H1 (cell line): Measurements from ENCODE around the gene TGM4. TPM values are rescaled to one million over a fixed set of nuclear protein-coding genes. Genes with fewer than 3 reads are reported as not detected.

ENCODE experiments used
- CTCF ChIA-PET: fragments of 300-600 bp; sonication (Branson Sonifier 250); formaldehyde crosslinking; loops from one replicate; lab custom pipeline; 2021; ENCODE audit not compliant: partially characterized antibody; lab: Charles Lee
- POLR2A ChIA-PET: fragments of 300-600 bp; sonication (Branson Sonifier 250); formaldehyde crosslinking; loops from one replicate; lab custom pipeline; 2021; ENCODE audit warnings: inconsistent platforms; ENCODE audit not compliant: partially characterized antibody; lab: Charles Lee
- DNase-seq, 2 experiments: peaks; one replicate each; pipeline versions ENCODE4 v3.0.0 to v3.0.0-alpha.2; 2010 to 2022; ENCODE audit warnings: low spot score in 2 of 2, low read depth in 1 of 2, mixed read lengths in 1 of 2
- FAIRE-seq: peaks from 2 replicates; lab custom pipeline; 2011; peaks lifted over from hg19 to GRCh38; lab: Jason Lieb, UNC
- H2AFZ ChIP-seq: 2 replicates; pipeline ENCODE4 v1.8.1; 2012; ENCODE audit warnings: low read length, inconsistent platforms
- H2AK5ac ChIP-seq: 2 replicates; pipeline ENCODE4 v1.6.1; 2013; ENCODE audit warnings: low read depth, low read length
- H2BK120ac ChIP-seq: replicated peaks from 2 replicates; pipeline ENCODE3; 2013; ENCODE audit warnings: low read depth, low read length, inconsistent platforms
- H2BK12ac ChIP-seq: 2 replicates; pipeline ENCODE4 v1.6.1; 2013; ENCODE audit warnings: low read depth, low read length
- H2BK15ac ChIP-seq: 2 replicates; pipeline ENCODE4 v1.6.1; 2013; ENCODE audit warnings: low read length
- H2BK20ac ChIP-seq: 2 replicates; pipeline ENCODE4 v1.6.1; 2013; ENCODE audit warnings: low read length
- H2BK5ac ChIP-seq: 2 replicates; pipeline ENCODE4 v1.6.1; 2013; ENCODE audit warnings: low read depth, low read length
- H3K14ac ChIP-seq: 2 replicates; pipeline ENCODE4 v1.6.1; 2013; ENCODE audit warnings: inconsistent platforms; ENCODE audit not compliant: insufficient read length
- H3K18ac ChIP-seq: 2 replicates; pipeline ENCODE4 v1.6.1; 2013; ENCODE audit warnings: low read length; ENCODE audit errors: extremely low read depth
- H3K23ac ChIP-seq: 2 replicates; pipeline ENCODE4 v1.6.1; 2013; ENCODE audit warnings: inconsistent platforms; ENCODE audit not compliant: insufficient read length
- H3K23me2 ChIP-seq: 2 replicates; pipeline ENCODE4 v1.6.1; 2013; ENCODE audit warnings: low read depth, low read length
- H3K27ac ChIP-seq: 2 replicates; pipeline ENCODE4 v1.6.1; 2011; ENCODE audit warnings: low read depth, low read length, inconsistent platforms
- H3K27me3 ChIP-seq, 4 experiments: replicated peaks in 1 of 4; 1 replicate in 1 of 4; 2 replicates in 3 of 4; pipeline versions ENCODE4 v1.6.1 to v1.8.1; 2011 to 2013; ENCODE audit warnings: low read length in 3 of 4, mild to moderate bottlenecking in 3 of 4, inconsistent platforms in 2 of 4, mixed read lengths in 2 of 4, moderate library complexity in 1 of 4; ENCODE audit not compliant: control insufficient read depth in 3 of 4, insufficient read depth in 3 of 4; ENCODE audit errors: extremely low read depth in 1 of 4
- H3K36me3 ChIP-seq, 4 experiments: 2 replicates each; pipeline versions ENCODE4 v1.6.1 to v1.8.1; 2011 to 2013; ENCODE audit warnings: mild to moderate bottlenecking in 4 of 4, low read length in 3 of 4, moderate library complexity in 2 of 4, control low read depth in 1 of 4, inconsistent platforms in 1 of 4; ENCODE audit not compliant: insufficient read depth in 4 of 4, control insufficient read depth in 2 of 4
- H3K4ac ChIP-seq: replicated peaks from 2 replicates; pipeline ENCODE3; 2013; ENCODE audit warnings: low read length, low read depth, mixed read lengths, inconsistent platforms; ENCODE audit not compliant: insufficient read length
- H3K4me1 ChIP-seq, 4 experiments: replicated peaks in 1 of 4; 1 replicate in 1 of 4; 2 replicates in 3 of 4; pipeline versions ENCODE4 v1.6.1 to v1.8.1; 2011 to 2013; ENCODE audit warnings: low read length in 3 of 4, inconsistent platforms in 2 of 4, mixed read lengths in 1 of 4; ENCODE audit not compliant: insufficient read depth in 4 of 4, control insufficient read depth in 3 of 4
- H3K4me2 ChIP-seq, 2 experiments: 2 replicates each; pipeline versions ENCODE4 v1.6.1 to v1.8.1; 2011 to 2013; ENCODE audit warnings: low read depth in 2 of 2, low read length in 2 of 2, control low read depth in 1 of 2, inconsistent platforms in 1 of 2, mild to moderate bottlenecking in 1 of 2; ENCODE audit not compliant: insufficient read depth in 1 of 2
- H3K4me3 ChIP-seq, 4 experiments: fragments of 200-600, 300-600 bp in 1 of 4; sonication (generic), shearing (Covaris generic), sonication (Bioruptor Twin) in 1 of 4; 2 replicates each; pipeline versions ENCODE4 v1.5.1 to v1.8.1; 2011 to 2016; ENCODE audit warnings: low read length in 4 of 4, low read depth in 3 of 4, control low read depth in 2 of 4, inconsistent platforms in 2 of 4, mild to moderate bottlenecking in 2 of 4, mixed read lengths in 1 of 4, moderate library complexity in 1 of 4; ENCODE audit not compliant: insufficient read depth in 2 of 4; ENCODE audit errors: extremely low read depth in 1 of 4
- H3K56ac ChIP-seq: replicated peaks from 2 replicates; pipeline ENCODE3; 2013; ENCODE audit warnings: low read depth, mild to moderate bottlenecking, mixed read lengths, low read length, inconsistent platforms; ENCODE audit not compliant: insufficient read length
- H3K79me1 ChIP-seq: 2 replicates; pipeline ENCODE4 v1.6.1; 2013; ENCODE audit warnings: low read depth, low read length, control low read depth
- H3K79me2 ChIP-seq, 2 experiments: 2 replicates each; pipeline versions ENCODE4 v1.6.1 to v1.8.1; 2012 to 2013; ENCODE audit warnings: low read length in 2 of 2, mild to moderate bottlenecking in 2 of 2, inconsistent platforms in 1 of 2; ENCODE audit not compliant: insufficient read depth in 2 of 2, control insufficient read depth in 1 of 2
- H3K9ac ChIP-seq, 4 experiments: replicated peaks in 1 of 4; 1 replicate in 1 of 4; 2 replicates in 3 of 4; pipeline versions ENCODE4 v1.6.1 to v1.8.1; 2011 to 2013; ENCODE audit warnings: low read depth in 3 of 4, low read length in 3 of 4, control low read depth in 2 of 4, mild to moderate bottlenecking in 2 of 4, moderate library complexity in 2 of 4, inconsistent platforms in 1 of 4; ENCODE audit errors: extremely low read depth in 1 of 4
- H3K9me3 ChIP-seq, 2 experiments: 2 replicates each; pipeline versions ENCODE4 v1.6.1 to v1.8.1; 2012 to 2013; ENCODE audit warnings: mild to moderate bottlenecking in 2 of 2, moderate library complexity in 2 of 2, control low read depth in 1 of 2, inconsistent platforms in 1 of 2, low read depth in 1 of 2, low read length in 1 of 2, mixed read lengths in 1 of 2; ENCODE audit not compliant: insufficient read depth in 2 of 2
- H4K20me1 ChIP-seq, 2 experiments: replicated peaks in 1 of 2; 2 replicates each; pipeline versions ENCODE3 to v1.8.1; 2011 to 2013; ENCODE audit warnings: inconsistent platforms in 2 of 2, low read length in 2 of 2, mild to moderate bottlenecking in 1 of 2; ENCODE audit not compliant: insufficient read depth in 2 of 2, control insufficient read depth in 1 of 2
- H4K5ac ChIP-seq: 2 replicates; pipeline ENCODE4 v1.6.1; 2013; ENCODE audit warnings: low read length, low read depth, mixed read lengths, inconsistent platforms; ENCODE audit not compliant: insufficient read length
- H4K8ac ChIP-seq: 2 replicates; pipeline ENCODE4 v1.8.0; 2013; ENCODE audit warnings: mild to moderate bottlenecking, moderate library complexity, low read length, inconsistent platforms; ENCODE audit not compliant: insufficient read depth; ENCODE audit errors: extremely low read depth
- H4K91ac ChIP-seq: replicated peaks from 2 replicates; pipeline ENCODE3; 2013; ENCODE audit warnings: low read length, mixed read lengths, inconsistent platforms; ENCODE audit not compliant: insufficient read length
- ASH2L ChIP-seq: fragments of 200-600, 300-600 bp; sonication (generic); IDR thresholded peaks from one replicate; pipeline ENCODE4 v1.7.1; 2017; ENCODE audit warnings: low read length
- EP300 ChIP-seq, 2 experiments: IDR thresholded peaks; 1 replicate in 1 of 2; 2 replicates in 1 of 2; pipeline ENCODE4 v1.6.1; 2011 to 2012; ENCODE audit warnings: low read depth in 2 of 2, low read length in 2 of 2, mild to moderate bottlenecking in 2 of 2, borderline replicate concordance in 1 of 2, inconsistent platforms in 1 of 2, moderate library complexity in 1 of 2
- HDAC6 ChIP-seq: IDR thresholded peaks from one replicate; pipeline ENCODE4 v1.7.1; 2012; ENCODE audit warnings: low read depth, mild to moderate bottlenecking, inconsistent platforms, low read length, moderate library complexity
- NANOG ChIP-seq: IDR thresholded peaks from 2 replicates; pipeline ENCODE4 v1.6.1; 2011; ENCODE audit warnings: low read length, low read depth, mild to moderate bottlenecking, inconsistent platforms; ENCODE audit not compliant: insufficient read depth, poor library complexity, severe bottlenecking
- POU5F1 ChIP-seq: IDR thresholded peaks from 2 replicates; pipeline ENCODE4 v1.6.1; 2011; ENCODE audit warnings: low read depth, mild to moderate bottlenecking, low read length, moderate library complexity
- RBBP5 ChIP-seq: IDR thresholded peaks from 2 replicates; pipeline ENCODE4 v1.7.1; 2012; ENCODE audit warnings: low read depth, mild to moderate bottlenecking, inconsistent platforms, low read length, moderate library complexity, borderline replicate concordance
- RXRA ChIP-seq: IDR thresholded peaks from 2 replicates; pipeline ENCODE4 v1.6.1; 2011; ENCODE audit warnings: low read depth, mild to moderate bottlenecking, low read length, moderate library complexity; ENCODE audit not compliant: insufficient read depth
- SIN3A ChIP-seq, 2 experiments: IDR thresholded peaks in 1 of 2; conservative IDR thresholded peaks in 1 of 2; 2 replicates each; pipeline ENCODE4 v1.6.1; 2011 to 2012; ENCODE audit warnings: low read length in 2 of 2, improper control_type of control experiment in 1 of 2, low read depth in 1 of 2, mild to moderate bottlenecking in 1 of 2
- SIX5 ChIP-seq: IDR thresholded peaks from 2 replicates; pipeline ENCODE4 v1.6.1; 2011; ENCODE audit warnings: mild to moderate bottlenecking, low read depth, low read length
- TAF7 ChIP-seq: optimal IDR thresholded peaks from 2 replicates; pipeline ENCODE3; 2011; ENCODE audit warnings: low read depth, mild to moderate bottlenecking, inconsistent platforms, low read length, moderate library complexity, borderline replicate concordance
- TBP ChIP-seq: IDR thresholded peaks from 2 replicates; pipeline ENCODE4 v1.6.1; 2011; ENCODE audit warnings: low read depth, low read length, improper control_type of control experiment
- WGBS, 2 experiments: shearing (Covaris generic) in 1 of 2; methylation state at CpG; one replicate each; pipeline versions ENCODE4 v1.1.6 to v1.1.7; 2013 to 2015; ENCODE audit warnings: low lambda C conversion rate in 2 of 2, mixed read lengths in 2 of 2, inconsistent platforms in 1 of 2, low coverage in 1 of 2, missing lambda C conversion rate in 1 of 2; ENCODE audit not compliant: insufficient replicate concordance in 2 of 2, insufficient coverage in 1 of 2, insufficient read length in 1 of 2; ENCODE audit errors: extremely low coverage in 1 of 2, missing lambda C conversion rate in 1 of 2; 5-methylcytosine and 5-hydroxymethylcytosine counted together
- polyA plus RNA-seq, 7 experiments: library from polyadenylated mRNA; depleted of rRNA in 3 of 7; stranded (reverse) in 5 of 7; unstranded in 2 of 7; fragments of >200 nt in 5 of 7; fragments of 200-250 nt in 2 of 7; gene quantifications; 1 replicate in 5 of 7; 2 replicates in 1 of 7; 4 replicates in 1 of 7; pipeline versions ENCODE4 v1.2.1 to v1.2.3, GENCODE V29; 2011 to 2013; ENCODE audit warnings: missing spikeins in 2 of 7, mixed read lengths in 2 of 7
- total RNA-seq: library from RNA; stranded (reverse); fragmentation: NEBNext Ultra II Directional; extraction: Animal tissue kit (Norgen Biotek cat#: 25700); gene quantifications from 2 replicates; pipeline ENCODE4 v1.2.1, GENCODE V29; 2021
- TF ChIP-seq, protein P1 (sequence below): IDR thresholded peaks from 2 replicates; pipeline ENCODE4 v1.6.1; 2012; ENCODE audit warnings: inconsistent platforms
- TF ChIP-seq, protein P2 (sequence below): IDR thresholded peaks from 2 replicates; pipeline ENCODE4 v1.6.1; 2012; ENCODE audit warnings: inconsistent platforms

Gene TGM4
- total and polyA plus RNA-seq, 2 of the 8 experiments (the other 6 are each of a cell fraction or from before 2014, with no cell fraction given), result 0.02 TPM; not detected in 1

- ChIA-PET CTCF (interaction anchor here (0.6 to 1.4 kb wide), 6 partner anchors 11 to 277 kb away, joined by 3 to 7 read pairs (median 4); no protein-coding TSS in a partner anchor), POLR2A (no interaction called here)
- Histone ChIP-seq H2BK5ac (no peak overlapping the region), H2AK5ac (no peak overlapping the region), H4K91ac (no peak overlapping the region), H2BK20ac (no peak overlapping the region), H3K4me2 (no peak overlapping the region), H3K4ac (no peak overlapping the region), H2BK120ac (no peak overlapping the region), H3K36me3 (no peaks in the 10 kb centered on the region), H3K9me3 (no peaks in the 10 kb centered on the region), H3K23me2 (no peaks in the 10 kb centered on the region), H4K5ac (no peak overlapping the region), H3K79me2 (no peaks in the 10 kb centered on the region), H2BK15ac (no peak overlapping the region), H3K56ac (no peak overlapping the region), H3K23ac (no peak overlapping the region), H3K27me3 (no peaks in the 10 kb centered on the region), H3K27ac (no peak overlapping the region), H4K20me1 (no peaks in the 10 kb centered on the region), H4K8ac (no peak overlapping the region), H2AFZ (no peak overlapping the region), H3K79me1 (no peaks in the 10 kb centered on the region), H2BK12ac (no peak overlapping the region), H3K18ac (no peak overlapping the region), H3K4me1 (no peaks in the 10 kb centered on the region), H3K9ac (no peak overlapping the region), H3K14ac (no peak overlapping the region), H3K4me3 (no peak overlapping the region)
- DNase-seq (no peak), FAIRE-seq (no peak)
- WGBS, 2 experiments, result 85% methylated on average over 3 of the region's 3 CpGs; no CpG with 5 or more reads in 1 of the 2 experiments
- TF ChIP-seq, protein P1, sequence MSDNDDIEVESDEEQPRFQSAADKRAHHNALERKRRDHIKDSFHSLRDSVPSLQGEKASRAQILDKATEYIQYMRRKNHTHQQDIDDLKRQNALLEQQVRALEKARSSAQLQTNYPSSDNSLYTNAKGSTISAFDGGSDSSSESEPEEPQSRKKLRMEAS, result no peak
- TF ChIP-seq RBBP5, result no peak
- TF ChIP-seq TBP, result no peak
- TF ChIP-seq, protein P2, sequence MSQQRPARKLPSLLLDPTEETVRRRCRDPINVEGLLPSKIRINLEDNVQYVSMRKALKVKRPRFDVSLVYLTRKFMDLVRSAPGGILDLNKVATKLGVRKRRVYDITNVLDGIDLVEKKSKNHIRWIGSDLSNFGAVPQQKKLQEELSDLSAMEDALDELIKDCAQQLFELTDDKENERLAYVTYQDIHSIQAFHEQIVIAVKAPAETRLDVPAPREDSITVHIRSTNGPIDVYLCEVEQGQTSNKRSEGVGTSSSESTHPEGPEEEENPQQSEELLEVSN, result no peak
- TF ChIP-seq SIX5, result no peak
- TF ChIP-seq SIN3A (conservative IDR thresholded peaks at IDR 0.05 in 1 of 2, IDR thresholded peaks at IDR 0.05 in 1 of 2; ENCODE audit: low read depth in 1 of 2, low read length in 2 of 2), result no peak
- TF ChIP-seq POU5F1, result no peak
- TF ChIP-seq NANOG, result no peak
- no peak for TF ChIP-seq RXRA
- TF ChIP-seq EP300 (IDR thresholded peaks at IDR 0.05; ENCODE audit: borderline replicate concordance in 1 of 2, low read depth in 2 of 2, low read length in 2 of 2), result no peak
- TF ChIP-seq ASH2L, result no peak
- TF ChIP-seq HDAC6, result no peak
- no peak for TF ChIP-seq TAF7
These were observed 2.9 kb downstream of the TGM4 start for GRCh38 chr3:44877333-44877732.
